Stimulated activated CD8-positive, alpha-beta memory T cell treated with anti-CD3 and anti-CD28 coated beads, Interleukin-4, amount 100 ng/mL, for 1 hour (primary cell): Measurements from ENCODE around the gene STON2.

Source experiments
- DNase-seq, 2 donors: peaks; one replicate each; pipeline ENCODE4 v3.0.0-alpha.2; 2020; ENCODE audit warnings: low read depth in 2 of 2, low spot score in 1 of 2

STON2 gene

DNA sequence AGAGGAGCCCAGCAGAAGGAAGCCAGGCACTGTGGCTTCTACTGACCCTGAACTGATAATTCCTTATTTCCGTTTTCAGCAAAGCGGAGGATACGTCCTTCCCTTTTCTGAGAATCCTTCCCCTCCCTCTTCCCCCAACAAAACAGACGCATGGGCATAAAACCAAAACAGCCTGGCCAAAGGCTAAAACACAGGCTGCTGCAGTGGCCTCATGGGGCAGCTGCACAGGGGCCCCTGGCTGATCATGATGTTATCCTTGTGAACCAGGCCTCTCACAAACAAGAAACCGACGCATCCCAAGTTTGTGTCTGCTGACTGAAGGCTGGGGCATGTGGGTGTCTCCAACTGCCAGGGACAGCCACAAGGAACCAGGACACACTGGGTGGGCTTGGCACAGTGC, 23.4 kb upstream of the STON2 start:
- no peak for DNase-seq

- no peak for DNase-seq
These were observed 18.1 kb upstream of the STON2 start for GRCh38 chr14:81418057-81418790.

DNA sequence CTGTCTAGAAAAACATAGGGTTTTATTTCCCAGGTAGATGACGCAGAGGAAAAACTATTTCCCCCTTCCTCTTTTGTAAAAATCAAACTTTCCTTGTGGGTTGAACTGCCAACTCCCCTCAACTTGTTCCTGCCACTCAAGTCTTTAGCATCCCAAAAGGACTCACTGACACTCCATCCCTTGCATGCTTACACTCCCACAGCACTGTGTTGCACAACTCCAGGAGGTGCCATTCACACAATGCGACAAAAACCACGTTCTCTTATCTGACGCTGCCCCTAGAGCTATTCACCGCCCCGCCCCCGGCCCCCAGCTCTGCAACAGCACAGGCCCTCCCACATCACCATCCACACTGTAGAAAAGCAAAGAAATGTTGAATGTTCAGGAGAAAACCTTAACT, 16.9 kb upstream of the STON2 start:
- DNase-seq = no peak

DNA sequence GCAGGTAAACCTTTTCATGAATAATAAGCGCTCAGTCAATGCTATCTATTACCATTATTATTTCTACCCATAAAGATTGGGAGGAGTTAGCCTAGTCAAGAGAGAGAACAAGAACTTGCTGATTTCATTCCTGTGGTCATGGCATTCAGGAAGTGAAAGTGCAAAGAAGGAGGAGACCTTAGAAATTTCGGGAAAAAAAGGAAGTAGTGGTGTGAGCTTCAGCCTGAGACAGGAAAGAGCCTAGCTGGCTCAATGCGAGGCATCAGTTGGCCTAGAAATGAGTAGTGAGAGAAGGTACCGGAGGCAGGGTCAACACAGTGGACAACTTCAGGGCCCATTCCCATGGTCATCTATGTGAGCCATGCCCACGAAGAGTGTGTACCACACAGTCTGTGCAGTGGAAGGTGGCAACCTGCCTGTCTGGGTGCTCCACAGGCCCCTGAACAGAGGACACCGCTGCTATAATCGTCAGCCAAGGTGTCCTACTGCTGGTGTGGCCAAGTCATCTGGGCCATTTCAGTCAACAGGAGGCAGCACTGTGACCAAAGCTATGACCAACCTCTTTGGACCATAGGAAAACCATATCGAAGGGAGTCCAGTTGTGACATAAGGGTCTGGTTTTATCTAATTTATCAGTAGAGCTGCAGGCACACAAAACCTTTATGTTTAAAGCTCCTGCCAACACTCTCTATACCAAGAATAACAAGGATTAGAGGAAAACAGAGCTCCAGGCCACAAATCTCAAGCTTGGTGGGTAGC, 16.2 kb upstream of the STON2 start:
- no peak for DNase-seq

- no peak for DNase-seq
These were observed 15.7 kb upstream of the STON2 start for GRCh38 chr14:81415781-81416180.

- no peak for DNase-seq
These were observed 14.0 kb upstream of the STON2 start for GRCh38 chr14:81414123-81414522.

DNA sequence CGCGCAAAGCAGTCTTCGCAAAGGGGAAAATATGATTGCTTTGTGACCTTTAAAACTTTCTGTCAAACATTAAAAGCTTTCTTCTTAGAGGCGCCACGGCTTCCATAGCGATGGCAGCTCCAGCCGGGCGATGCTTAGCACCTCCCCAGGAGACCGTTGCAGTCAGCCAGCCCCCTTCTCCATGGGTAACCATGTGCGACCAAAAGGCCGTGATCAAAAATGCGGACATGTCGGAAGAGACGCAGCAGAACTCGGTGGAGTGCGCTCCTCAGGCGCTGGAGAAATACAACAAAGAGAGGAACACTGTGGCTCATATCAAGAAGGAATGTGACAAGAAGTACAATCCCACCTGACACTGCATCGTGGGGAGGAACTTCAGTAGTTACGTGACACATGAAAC, 12.7 kb upstream of the STON2 start:
- no peak for DNase-seq

DNA sequence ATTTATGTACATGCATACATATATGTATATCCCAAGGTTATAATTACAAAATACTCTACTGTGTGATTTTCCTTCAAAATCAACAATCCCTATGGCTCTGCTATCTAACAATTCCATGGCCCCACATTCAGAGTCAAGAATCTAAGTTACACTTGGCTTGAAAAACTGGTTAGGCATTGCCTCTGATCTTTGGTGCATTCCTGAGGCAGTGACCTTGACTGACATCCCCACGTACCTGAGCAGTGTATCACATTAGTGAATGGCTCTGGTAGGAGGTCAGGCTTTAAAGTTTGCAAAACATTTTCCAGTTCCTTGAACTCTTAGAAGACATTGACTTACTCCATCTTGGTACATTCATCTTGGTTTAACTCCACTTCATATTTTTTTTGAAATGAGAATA, 8.5 kb upstream of the STON2 start:
- DNase-seq = no peak

GRCh38 chr14:81406863-81407262, 6.7 kb upstream of the STON2 start:
- DNase-seq = no peak

DNA sequence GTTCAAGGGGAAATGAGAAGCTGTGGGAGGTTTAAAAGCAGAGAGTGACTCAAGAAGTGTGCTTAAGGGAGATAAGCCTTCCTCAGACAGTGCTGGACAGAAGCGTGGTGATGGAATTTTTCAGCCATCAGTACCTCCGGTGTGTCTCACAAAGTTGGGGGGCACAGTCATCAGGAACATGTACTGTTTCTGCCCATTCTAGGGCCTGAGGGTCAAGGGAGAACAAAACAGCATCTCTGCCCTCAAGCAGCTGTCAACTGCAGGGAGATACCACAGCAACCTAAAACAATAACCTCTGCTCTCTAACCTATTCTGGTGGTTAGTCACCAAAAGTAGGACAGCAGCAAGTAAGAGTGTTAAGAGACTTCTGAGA, 2.0 kb upstream of the STON2 start:
- no peak for DNase-seq

DNA sequence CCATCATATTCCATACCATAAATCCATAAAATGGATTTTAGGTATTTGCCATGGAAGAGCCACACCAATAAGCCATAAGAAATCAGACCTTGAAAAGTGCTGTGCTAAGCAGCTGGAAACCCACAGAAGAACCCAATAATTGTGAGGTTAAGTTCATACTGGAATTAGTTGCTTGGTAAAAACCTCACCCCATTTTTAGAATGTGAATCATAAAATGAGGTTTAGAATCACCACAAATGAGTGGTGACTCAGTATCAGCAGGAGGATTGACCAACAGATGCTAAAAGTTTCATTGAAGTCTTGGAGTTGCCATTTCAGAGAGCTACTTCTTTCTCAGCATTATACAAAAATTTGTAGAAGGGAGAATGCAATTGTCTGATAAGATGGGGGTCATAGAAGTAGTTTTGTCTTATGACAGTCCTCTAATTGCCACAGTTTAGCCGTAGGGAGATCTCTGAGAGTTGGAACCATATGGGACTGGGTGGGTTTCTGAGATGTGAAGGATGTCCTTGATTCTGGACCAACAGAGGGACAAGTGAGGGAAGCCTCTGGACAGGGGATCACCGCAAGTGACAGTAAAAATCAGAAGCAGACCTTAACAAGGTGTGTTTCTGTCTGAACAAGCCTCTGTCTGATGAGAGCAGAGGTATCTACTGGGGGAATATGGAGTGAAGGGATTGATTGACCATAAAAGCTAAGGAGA, 1.4 kb upstream of the STON2 start:
- DNase-seq = no peak

DNA sequence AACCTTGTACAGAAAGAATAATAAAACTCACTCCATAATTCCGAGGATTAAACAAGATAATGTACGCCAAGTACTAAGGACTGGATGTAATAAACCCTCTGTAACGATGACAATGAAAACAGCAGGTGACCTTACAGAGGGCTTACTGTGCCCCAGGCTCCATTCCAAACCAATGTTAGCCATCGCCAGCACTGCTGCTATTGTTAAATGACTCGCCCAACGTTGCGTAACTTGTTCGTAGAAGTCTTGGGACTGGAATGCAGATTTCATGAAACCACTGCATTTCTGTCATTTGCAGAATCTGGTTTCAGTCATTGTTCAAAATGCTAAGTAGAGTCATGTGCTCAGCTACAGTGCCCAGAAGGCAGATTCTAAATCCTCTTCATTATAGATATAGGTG, 728 bp upstream of the STON2 start:
- DNase-seq = no peak

GRCh38 chr14:81398196-81398891, 1.8 kb downstream of the STON2 start:
- no peak for DNase-seq

GRCh38 chr14:81396113-81396512, 4.0 kb downstream of the STON2 start:
- no peak for DNase-seq

DNA sequence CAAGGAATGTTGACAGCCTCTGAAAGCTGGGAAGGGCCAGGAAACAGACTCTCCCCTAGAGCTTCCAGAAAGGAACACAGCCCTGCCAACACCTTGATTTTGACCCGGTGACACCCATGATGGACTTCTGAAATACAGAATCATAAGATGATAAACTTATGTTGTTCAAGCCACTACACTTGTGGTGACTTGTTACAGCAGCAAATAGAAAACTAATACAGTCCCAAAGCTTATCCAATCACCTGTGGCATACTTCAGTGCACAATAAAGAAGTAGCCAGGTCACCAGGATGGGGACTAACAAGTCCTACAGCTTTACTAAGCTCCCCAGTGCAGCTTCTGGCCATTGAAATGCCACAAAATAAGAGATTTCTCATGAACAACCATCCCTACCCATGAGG, 5.4 kb downstream of the STON2 start:
- DNase-seq = no peak

DNA sequence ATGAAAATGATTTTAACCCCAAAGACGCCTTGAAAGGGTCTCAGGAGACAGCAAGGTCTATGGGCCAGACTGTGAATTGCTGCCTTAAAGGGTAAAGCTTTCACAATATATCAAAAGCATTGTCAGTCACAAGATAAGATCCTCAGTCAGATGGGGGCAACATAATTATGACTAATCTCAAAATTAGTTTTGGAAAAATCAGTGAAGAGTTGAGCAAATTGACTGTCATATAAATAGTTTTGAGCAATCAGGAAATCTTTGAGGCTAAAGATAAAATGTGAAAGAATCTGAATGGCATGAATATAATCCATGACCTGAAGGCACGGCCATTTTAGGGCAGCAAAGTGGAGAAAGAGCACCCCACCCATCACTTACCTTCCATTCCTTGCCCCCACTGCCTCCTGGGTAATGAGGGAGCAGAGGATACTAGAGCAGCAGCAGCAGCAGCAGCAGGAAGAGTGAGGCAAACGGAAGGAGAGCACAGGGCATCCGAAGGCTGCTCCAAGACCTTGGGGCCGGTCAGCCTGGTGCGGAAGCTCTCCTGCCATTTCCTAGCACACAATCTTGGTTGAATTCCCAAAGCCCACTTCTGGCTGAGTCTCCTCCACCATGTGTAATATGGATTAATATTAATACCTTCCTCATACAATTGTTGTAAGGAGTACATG, 7.0 kb downstream of the STON2 start:
- DNase-seq = no peak

DNA sequence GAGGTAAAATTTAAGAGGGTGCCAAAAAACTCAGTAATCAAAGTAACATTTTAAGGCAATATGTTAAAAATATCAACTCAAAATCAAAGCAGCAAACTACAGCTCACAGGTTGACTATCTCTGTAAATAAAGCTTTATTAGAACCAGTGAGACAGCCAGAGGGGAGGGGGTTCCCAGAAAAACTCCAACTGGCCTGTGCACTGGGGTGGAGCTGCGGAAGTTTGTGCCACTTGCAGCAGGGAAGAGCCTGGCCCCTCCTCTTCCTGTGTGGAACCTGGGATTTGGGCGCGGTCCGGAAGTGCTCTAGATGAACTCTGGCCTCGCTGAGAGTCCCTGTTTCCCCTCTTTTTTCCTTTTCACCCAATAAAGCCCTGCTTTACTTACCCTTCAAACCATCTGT, 8.1 kb downstream of the STON2 start:
- no peak for DNase-seq

GRCh38 chr14:81390696-81391095, 9.4 kb downstream of the STON2 start:
- no peak for DNase-seq

- no peak for DNase-seq
These were observed 11.8 kb downstream of the STON2 start for GRCh38 chr14:81388336-81388735.

GRCh38 chr14:81386290-81386745, 13.8 kb downstream of the STON2 start:
- DNase-seq = no peak

GRCh38 chr14:81385886-81386285, 14.2 kb downstream of the STON2 start:
- DNase-seq = no peak
